GM12891 (cell line): Measurements from ENCODE around the gene METTL14.

ENCODE experiments used
- POLR2A ChIP-seq: IDR thresholded peaks from 2 replicates; pipeline ENCODE4 v1.6.1; 2011; ENCODE audit warnings: low read depth, low read length, control low read depth
- POLR2AphosphoS5 ChIP-seq: IDR thresholded peaks from 2 replicates; pipeline ENCODE4 v1.6.1; 2011; ENCODE audit warnings: low read depth, low read length, control low read depth
- POU2F2 ChIP-seq: IDR thresholded peaks from 2 replicates; pipeline ENCODE4 v1.6.1; 2011; ENCODE audit warnings: low read depth, mild to moderate bottlenecking, control low read depth, low read length, moderate library complexity
- SPI1 ChIP-seq: IDR thresholded peaks from 2 replicates; pipeline ENCODE4 v1.6.1; 2011; ENCODE audit warnings: low read depth, low read length, control low read depth

GRCh38 chr4:118683513-118683912, 1.7 kb upstream of the METTL14 start:
- TF ChIP-seq POLR2AphosphoS5 (no peak), POLR2A (no peak), SPI1 (no peak), POU2F2 (no peak)
